Measurements from ENCODE around the gene MEDAG. TPM values are rescaled to one million over a fixed set of nuclear protein-coding genes. Genes with fewer than 3 reads are reported as not detected.
A peak's percentile ranks its signal among the peaks of the same experiment; 100 is the strongest.

MEDAG gene
- total RNA-seq, 1 experiment from 2014 or later = not detected

- no peak for DNase-seq (ENCODE audit: low spot score)
Observed at GRCh38 chr13:30957258-30957943, 51.3 kb downstream of the MEDAG start.

GRCh38 chr13:30959678-30960077 lies 53.6 kb downstream of the MEDAG start:
- DNase-seq (ENCODE audit: low spot score) = no peak

GRCh38 chr13:30963791-30964190 lies 57.7 kb downstream of the MEDAG start:
- peak; percentile 51 for DNase-seq (ENCODE audit: low spot score)

GRCh38 chr13:30965380-30965779 lies 59.3 kb downstream of the MEDAG start:
- DNase-seq (ENCODE audit: low spot score) = no peak

- DNase-seq (ENCODE audit: low spot score) = no peak
Observed at GRCh38 chr13:30966101-30966500, 60.0 kb downstream of the MEDAG start.

- DNase-seq (ENCODE audit: low spot score) = no peak
Observed at GRCh38 chr13:30968846-30969245, 62.8 kb downstream of the MEDAG start.

- no peak for DNase-seq (ENCODE audit: low spot score)
Observed at GRCh38 chr13:30971575-30971974, 65.5 kb downstream of the MEDAG start.

GRCh38 chr13:30972888-30973377 lies 66.9 kb downstream of the MEDAG start:
- peak; percentile 71 for DNase-seq (ENCODE audit: low spot score)

- DNase-seq (ENCODE audit: low spot score) = no peak
Observed at GRCh38 chr13:30974350-30974749, 68.3 kb downstream of the MEDAG start.

Other genes with a start within 250 kb of the MEDAG start
- gene ALOX5AP, start 170.7 kb upstream of the MEDAG start, total RNA-seq (2014; rRNA removed; shearing (Covaris generic)) = 0.41 TPM in 1 of 2 replicates, not detected in the other
- gene TEX26, start 26.4 kb downstream of the MEDAG start, total RNA-seq (2014; rRNA removed; shearing (Covaris generic)) = not detected in 2 replicates